OCI-LY7 (cell line): Measurements from ENCODE around the gene ATP6V0A1.

Experiments used
- EZH2phosphoT487 ChIP-seq: fragments of 200-600 bp; sonication (generic); IDR thresholded peaks from 2 replicates; pipeline ENCODE4 v1.6.1; 2018; ENCODE audit warnings: low read depth, borderline replicate concordance, mild to moderate bottlenecking, mixed run types, antibody characterized with exemption, low read length, moderate library complexity, mixed read lengths
- TF ChIP-seq, protein P1 (sequence below): fragments of 200-600 bp; sonication (generic); conservative IDR thresholded peaks from 2 replicates; pipeline ENCODE4 v1.5.1; 2014; ENCODE audit warnings: mild to moderate bottlenecking, antibody characterized with exemption, low read length, moderate library complexity, mixed read lengths

DNA sequence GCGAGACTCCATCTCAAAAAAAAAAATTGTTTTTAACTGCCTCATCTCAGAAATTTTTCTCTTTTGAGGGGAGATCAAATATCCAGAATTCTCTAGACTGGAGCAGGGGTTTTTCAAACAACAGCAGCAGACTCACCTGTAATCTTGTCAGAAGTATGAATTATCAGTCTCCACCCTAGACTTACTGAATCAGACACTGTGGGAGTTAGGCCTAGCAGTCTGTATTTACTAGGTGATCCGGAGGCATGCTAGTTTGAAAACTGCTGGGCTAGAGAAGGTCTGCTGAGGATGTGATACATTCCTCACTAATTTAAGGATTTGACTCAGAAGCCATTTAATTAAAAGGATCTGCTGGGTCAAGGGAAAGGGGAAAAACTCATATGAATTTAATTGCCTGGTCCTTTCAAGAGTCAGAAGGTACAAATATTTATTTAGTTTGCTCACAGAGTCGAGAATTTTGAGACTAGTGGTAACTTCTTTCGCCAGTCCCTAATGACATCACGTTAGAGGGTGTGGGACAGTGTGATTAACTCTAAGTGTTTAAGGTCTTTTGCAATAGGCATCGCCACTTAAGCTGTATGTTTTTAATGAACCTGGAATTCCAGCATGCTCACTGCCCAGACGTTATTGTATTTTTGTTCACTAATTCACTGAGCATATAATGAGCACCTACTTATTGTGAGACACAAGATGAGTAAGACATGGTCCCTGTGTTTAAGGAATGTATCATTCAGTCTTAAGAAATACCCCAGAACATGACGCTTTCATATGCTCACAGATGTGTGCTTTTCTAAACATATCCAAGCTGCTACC, 14.2 kb downstream of the ATP6V0A1 start:
- TF ChIP-seq, protein P1, sequence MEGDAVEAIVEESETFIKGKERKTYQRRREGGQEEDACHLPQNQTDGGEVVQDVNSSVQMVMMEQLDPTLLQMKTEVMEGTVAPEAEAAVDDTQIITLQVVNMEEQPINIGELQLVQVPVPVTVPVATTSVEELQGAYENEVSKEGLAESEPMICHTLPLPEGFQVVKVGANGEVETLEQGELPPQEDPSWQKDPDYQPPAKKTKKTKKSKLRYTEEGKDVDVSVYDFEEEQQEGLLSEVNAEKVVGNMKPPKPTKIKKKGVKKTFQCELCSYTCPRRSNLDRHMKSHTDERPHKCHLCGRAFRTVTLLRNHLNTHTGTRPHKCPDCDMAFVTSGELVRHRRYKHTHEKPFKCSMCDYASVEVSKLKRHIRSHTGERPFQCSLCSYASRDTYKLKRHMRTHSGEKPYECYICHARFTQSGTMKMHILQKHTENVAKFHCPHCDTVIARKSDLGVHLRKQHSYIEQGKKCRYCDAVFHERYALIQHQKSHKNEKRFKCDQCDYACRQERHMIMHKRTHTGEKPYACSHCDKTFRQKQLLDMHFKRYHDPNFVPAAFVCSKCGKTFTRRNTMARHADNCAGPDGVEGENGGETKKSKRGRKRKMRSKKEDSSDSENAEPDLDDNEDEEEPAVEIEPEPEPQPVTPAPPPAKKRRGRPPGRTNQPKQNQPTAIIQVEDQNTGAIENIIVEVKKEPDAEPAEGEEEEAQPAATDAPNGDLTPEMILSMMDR = no peak
- TF ChIP-seq EZH2phosphoT487 = no peak
